ENCODE results near the gene ATP8B1.
A peak's percentile ranks its signal among the peaks of the same experiment; 100 is the strongest.
"Not testable (repeated sequence)": the region's sequence is repeated elsewhere in the genome, so short reads cannot be mapped to it uniquely, and the experiment has no call there.

Gene ATP8B1

GRCh38 chr18:57762686-57763085 lies 40.4 kb downstream of the ATP8B1 start:
- DNase-seq, result no peak

- no peak for DNase-seq
Measured at GRCh38 chr18:57759650-57760049, 43.5 kb downstream of the ATP8B1 start.

- DNase-seq, result peak; percentile 7
Measured at GRCh38 chr18:57755473-57756067, 47.5 kb downstream of the ATP8B1 start.

DNA sequence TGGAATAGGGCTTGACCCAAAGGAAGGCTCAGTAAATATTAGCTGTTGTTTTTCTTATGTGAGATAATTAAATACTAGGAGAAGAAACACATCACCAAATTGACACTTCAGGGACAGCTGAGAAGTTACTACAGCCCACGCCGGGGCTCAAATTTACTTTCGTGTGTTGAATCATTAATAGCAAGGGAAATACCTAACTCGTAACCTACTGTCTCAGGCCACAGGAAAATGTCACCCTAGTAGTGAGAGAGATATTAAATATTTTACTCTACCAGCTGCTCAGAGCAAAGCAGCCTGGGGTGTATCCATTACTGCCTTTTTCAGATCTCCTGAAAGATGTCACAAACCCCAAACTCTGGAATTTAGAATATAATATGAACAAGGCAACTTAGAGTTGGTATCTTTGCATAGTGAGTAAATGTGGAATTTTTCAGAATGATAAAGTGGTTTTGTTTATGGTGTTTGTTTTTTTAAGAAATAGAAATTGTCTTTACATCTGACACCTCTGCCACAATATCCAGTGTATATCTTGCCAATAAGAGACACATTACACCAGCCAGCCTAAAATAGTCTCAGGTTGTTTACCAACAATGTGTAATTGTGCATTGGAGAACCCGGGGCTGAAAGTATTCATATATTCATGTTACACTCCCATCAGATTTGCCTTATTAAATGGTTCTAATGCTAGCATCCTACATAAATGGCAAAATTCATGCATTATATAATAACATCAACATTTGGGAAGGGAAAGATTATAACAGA lies 48.4 kb downstream of the ATP8B1 start:
- no peak for DNase-seq

DNA sequence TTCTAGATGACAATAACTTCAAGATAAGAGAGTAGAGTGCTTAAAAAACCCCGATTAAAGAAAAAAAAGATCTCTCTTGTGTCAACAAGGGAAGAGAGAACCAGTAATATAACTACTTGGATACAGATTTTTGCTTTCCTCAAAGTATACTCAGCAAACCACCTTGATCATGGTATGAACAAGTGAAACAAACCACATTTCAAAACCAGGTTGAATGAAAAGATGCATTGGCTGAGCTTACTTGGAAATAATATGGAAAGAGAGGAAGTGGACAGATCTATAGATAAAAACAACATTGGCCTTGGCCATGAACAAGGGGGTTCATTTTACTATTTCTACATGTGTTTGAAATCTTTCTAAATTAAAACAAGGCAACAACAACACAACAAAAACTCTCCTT lies 50.1 kb downstream of the ATP8B1 start:
- DNase-seq, result no peak

DNA sequence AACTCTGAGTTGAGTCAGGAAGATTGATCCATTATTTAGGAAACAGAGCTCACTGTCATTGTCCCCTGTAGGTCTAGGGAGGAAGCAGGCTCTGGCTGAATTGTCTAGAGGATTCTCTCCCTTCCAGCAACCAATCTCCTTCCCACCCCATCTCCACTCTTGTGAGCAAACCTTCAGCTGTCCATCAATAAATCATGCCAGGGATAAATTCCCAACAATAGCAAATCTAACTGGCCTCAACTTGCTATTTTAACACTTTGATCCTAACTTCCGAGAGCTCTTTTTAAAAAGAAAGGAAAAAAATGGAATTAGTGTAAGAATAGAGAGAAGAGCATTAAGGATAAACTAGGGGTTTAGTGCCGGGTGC lies 53.5 kb downstream of the ATP8B1 start:
- DNase-seq, result no peak

DNA sequence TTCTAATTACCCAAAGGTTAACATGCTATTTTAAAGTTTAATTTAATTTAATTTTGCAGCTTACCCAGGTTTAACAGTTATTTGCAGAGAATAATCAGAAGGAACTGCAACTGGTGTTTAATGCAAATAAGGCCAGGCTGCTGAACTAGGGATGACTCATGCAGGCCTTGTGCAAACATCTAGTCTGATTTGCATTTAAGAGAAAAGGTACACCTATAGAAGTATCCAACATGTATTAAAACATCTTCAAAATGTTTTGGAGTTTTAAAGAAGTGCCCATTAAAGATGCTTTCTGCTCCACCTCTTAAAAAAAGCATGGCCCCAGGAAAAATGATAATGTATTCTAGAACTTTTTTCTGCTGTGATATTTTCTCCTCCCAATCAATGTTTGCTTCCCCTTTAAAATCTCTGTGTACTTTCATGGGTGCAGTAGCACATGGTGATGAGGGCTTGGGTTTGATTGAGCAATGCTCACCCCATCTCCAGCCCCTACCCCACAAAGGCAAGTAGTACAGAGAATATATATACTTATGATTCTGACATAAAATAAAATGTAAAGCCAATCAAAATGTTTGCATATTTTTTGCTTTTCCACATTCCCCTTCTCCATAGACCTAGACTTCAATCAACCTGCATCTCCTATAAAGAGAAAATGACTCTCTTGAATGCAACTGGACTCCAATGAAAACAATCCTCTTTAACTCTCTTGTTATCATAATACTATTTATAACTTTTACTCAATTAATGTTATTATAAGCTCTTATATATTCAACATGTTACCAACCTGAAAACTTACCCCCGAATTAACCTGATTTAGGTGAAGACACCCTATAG lies 54.1 kb downstream of the ATP8B1 start:
- peak; percentile 15 for DNase-seq

DNA sequence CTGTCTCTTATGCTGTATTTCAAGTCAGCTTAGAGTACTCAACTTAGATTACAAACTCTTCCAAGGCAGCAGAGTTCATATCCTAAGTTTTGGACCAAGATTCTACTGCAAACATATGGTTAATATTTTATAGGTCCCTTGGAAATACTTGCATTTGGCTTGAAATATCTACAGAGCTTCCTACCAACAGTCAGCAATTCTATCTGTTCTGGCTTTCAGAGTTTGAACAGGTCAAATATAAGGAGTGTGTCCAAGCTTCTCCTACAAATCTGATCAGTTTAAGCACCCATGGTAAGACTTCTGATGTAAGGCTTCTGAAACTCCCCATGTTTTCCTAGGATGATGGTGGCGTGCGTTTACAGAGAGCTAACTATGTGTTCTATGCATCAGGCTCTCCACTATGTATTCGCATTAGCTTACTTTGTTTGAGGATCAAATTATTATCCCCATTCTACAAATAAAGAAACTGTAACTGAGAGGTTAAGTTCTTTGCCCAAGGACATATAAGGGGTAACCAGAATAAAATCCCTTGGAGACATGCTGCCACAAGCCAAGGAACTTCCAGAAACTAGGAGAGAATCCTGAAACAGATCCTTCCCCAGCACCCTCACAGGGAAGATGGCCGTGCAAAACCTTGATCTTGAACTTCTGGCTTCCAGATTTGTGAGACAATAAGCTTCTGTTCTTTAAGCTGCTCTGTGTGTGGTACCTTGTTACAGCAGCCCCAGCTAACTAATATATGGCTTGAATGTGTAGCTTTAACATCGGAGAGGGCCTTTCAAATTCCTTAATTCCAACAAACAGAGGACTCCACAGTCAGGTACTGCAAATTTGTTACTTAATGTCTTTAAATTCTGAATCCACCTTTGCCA lies 55.1 kb downstream of the ATP8B1 start:
- DNase-seq, result no peak

- no peak for DNase-seq
Measured at GRCh38 chr18:57744211-57744694, 58.9 kb downstream of the ATP8B1 start.

DNA sequence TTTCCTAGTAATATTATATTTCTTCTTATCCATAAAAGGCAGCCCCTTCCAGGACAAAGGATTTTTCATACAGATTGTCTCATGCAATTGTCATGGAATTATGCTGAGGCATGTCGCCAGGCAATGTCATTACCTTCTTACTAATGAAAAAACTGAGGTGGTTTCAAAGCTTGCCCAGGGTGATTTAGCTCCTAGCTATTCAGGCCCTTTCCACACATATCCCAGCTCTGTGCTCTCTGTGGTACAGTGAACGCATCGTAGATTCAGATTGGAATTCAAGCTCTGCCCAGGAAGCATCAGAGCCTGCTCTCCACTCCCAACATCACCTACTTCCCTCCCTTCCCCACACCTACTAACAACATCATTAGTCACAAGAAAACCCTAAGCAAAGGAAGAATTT lies 60.1 kb downstream of the ATP8B1 start:
- DNase-seq, result no peak

- DNase-seq, result no peak
Measured at GRCh38 chr18:57741273-57741672, 61.8 kb downstream of the ATP8B1 start.

DNA sequence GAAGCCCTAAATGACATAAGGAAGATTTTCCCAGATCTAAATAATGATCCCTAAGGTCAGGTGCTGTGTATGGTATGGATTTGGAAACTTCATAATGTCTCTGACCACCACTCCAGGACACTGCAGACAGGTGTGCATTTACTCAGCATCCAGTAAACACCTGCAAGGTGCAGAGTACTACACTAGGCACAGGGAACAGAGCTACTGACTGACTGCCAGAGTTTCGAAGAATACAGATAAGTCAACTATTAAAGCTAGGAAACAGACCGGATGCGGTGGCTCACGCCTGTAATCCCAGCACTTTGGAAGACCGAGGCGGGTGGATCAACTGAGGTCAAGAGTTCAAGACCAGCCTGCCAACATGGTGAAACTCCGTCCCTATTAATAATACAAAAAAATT lies 65.0 kb downstream of the ATP8B1 start:
- DNase-seq, result no peak

GRCh38 chr18:57737400-57738060 lies 65.6 kb downstream of the ATP8B1 start:
- no peak for DNase-seq

- not testable (repeated sequence) for DNase-seq
Measured at GRCh38 chr18:57735042-57735441, 68.1 kb downstream of the ATP8B1 start.

DNA sequence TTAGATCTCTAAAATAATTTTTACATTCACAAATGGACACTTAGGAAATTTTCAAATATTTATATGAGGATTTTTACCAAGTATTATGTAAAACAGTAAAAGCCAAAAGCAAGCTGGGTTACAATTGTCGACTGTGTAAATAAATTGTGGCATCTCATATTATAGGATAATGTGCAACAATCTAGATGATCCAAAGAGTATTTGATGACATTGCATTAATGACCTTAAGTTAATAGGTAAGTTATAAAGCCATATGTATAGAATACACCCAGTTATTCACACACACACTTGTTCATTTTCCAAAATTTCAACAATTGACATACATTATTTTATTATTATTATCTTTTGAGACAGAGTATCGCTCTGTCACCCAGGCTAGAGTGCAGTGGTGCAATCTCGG lies 69.3 kb downstream of the ATP8B1 start:
- DNase-seq, result no peak

- no peak for DNase-seq
Measured at GRCh38 chr18:57730146-57730545, 73.0 kb downstream of the ATP8B1 start.

GRCh38 chr18:57728941-57729511 lies 74.1 kb downstream of the ATP8B1 start:
- no peak for DNase-seq

DNA sequence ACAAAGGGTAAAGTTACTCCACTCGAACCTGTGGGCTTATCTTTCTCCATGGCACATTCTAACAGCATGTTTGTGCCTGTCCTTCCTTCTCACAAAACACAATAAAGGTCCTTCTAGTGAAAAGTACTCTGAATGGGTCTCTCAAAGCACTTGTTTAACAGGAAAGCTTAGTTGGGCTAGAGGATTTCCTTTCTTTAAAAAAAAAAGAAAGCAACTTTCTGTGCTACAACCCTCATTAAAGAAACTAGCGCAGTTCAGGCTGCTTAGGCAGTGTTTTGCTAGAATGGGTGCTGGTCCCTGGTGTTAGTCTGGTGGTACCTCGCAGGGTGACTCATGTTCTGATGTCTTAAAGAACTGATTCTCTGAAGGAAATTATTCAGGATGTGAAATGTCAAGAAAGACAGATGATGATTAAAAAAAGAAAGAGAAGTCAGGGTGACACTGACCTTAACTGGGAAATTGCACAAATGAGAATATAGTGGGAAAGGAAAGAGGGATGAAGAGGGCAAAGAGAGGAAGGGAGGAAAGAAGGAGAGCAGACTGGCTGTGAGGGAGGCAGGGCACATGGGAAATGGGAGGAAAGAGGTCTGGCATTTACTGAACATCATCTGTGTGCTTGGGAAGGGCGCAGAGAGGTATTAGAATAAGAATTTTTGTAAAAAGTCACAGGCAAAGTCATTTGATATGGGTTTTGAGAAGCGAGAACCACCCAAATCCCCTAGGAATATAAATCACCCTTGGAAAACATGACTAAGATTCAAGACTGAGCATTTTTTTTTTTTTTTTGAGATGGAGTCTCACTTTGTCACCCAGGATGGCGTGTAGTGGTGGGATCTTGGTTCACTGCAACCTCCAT lies 74.9 kb downstream of the ATP8B1 start:
- no peak for DNase-seq

- not testable (repeated sequence) for DNase-seq
Measured at GRCh38 chr18:57719211-57719935, 83.7 kb downstream of the ATP8B1 start.

DNA sequence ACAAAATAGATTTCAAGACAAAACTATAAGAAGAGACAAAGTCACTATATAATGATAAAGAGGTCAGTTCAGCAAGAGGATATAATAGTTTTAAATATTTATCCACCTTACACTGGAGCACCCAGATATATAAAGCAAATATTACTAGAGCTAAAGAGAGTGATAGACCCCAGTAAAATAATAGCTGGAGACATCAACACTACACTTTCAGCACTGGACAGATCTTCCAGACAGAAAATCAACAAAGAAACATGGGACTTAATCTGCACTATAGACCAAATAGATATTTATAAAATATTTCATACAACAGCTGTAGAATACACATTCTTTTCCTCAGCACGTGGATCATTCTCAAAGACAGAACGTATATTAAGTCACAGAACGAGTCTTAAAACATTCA lies 86.6 kb downstream of the ATP8B1 start:
- no peak for DNase-seq
